ENCODE measurements around the gene C2CD4D.

DNA sequence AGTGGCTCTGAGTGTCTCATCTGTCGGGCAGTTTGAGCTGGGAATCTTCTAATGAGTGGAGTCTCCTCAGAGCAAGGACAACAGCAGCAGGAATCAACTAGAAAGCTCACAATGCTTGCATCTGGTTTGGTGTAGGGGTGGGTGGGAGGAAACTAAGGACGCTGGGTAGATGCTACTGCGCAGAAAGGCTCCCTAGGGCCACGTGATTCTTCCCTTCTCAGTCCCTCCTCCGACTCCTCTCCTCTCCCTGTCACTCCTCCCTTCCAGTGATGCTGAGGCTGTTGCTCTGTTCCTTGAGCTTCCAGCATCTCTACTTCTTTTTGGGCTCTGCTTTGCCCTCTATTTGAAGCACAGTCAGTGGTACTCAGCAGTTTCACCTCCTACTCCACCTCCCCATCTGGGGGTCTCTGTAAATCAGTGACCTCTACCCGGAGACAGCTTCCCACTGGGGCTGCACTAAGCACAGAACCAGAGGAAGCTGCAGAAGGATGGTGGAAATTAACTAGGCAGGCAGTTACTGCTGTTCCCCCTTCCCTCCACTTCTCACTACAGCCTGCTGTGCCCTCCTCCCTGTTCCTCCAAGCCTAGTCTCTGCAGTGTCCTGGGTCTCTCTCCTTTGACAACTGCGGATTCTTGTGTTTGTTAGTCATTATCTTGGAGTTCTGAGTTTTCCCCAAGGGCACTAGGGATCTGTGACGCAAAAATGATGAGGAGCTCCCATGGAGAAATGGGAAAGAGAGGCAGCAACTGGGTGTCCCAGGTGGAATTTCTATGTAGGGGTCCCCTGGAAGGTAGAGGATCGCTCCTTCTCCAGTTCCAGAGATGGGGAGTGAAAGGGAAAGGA lies 40.2 kb downstream of the C2CD4D start:
- TF ChIP-seq, protein P1, sequence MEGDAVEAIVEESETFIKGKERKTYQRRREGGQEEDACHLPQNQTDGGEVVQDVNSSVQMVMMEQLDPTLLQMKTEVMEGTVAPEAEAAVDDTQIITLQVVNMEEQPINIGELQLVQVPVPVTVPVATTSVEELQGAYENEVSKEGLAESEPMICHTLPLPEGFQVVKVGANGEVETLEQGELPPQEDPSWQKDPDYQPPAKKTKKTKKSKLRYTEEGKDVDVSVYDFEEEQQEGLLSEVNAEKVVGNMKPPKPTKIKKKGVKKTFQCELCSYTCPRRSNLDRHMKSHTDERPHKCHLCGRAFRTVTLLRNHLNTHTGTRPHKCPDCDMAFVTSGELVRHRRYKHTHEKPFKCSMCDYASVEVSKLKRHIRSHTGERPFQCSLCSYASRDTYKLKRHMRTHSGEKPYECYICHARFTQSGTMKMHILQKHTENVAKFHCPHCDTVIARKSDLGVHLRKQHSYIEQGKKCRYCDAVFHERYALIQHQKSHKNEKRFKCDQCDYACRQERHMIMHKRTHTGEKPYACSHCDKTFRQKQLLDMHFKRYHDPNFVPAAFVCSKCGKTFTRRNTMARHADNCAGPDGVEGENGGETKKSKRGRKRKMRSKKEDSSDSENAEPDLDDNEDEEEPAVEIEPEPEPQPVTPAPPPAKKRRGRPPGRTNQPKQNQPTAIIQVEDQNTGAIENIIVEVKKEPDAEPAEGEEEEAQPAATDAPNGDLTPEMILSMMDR (IDR thresholded peaks at IDR 0.05; ENCODE audit: insufficient read depth, low read length, poor library complexity, severe bottlenecking) = no peak
- TF ChIP-seq EZH2phosphoT487 (conservative IDR thresholded peaks at IDR 0.05; ENCODE audit: low read length) = no peak

All from SU-DHL-6 (cell line).